Endodermal cell (in vitro differentiated cells): ENCODE measurements around the gene PRXL2B. TPM values are rescaled to one million over a fixed set of nuclear protein-coding genes. Genes with fewer than 3 reads are reported as not detected.
"Not testable (repeated sequence)": the region's sequence is repeated elsewhere in the genome, so short reads cannot be mapped to it uniquely, and the experiment has no call there.

Source experiments
- DNase-seq: peaks from one replicate; pipeline ENCODE4 v3.0.0-alpha.2; 2017
- H3K27ac ChIP-seq: 2 replicates; pipeline ENCODE4 v1.5.1; 2013; ENCODE audit warnings: mild to moderate bottlenecking, low read depth, low read length, moderate library complexity
- H3K27me3 ChIP-seq: 2 replicates; pipeline ENCODE4 v1.6.1; 2013; ENCODE audit warnings: mild to moderate bottlenecking, low read length, moderate library complexity; ENCODE audit not compliant: insufficient read depth, control insufficient read depth, poor library complexity, severe bottlenecking
- H3K36me3 ChIP-seq: 2 replicates; pipeline ENCODE4 v1.7.0; 2013; ENCODE audit warnings: mild to moderate bottlenecking, low read length, moderate library complexity; ENCODE audit not compliant: control insufficient read depth, insufficient read depth
- H3K4me1 ChIP-seq: one replicate; pipeline ENCODE4 v1.7.0; 2013; ENCODE audit warnings: low read length; ENCODE audit not compliant: control insufficient read depth, insufficient read depth
- H3K4me3 ChIP-seq: 2 replicates; pipeline ENCODE4 v1.5.1; 2013; ENCODE audit warnings: mild to moderate bottlenecking, low read length, moderate library complexity
- H3K9ac ChIP-seq: 2 replicates; pipeline ENCODE4 v1.6.1; 2013; ENCODE audit warnings: mild to moderate bottlenecking, low read length, moderate library complexity; ENCODE audit not compliant: poor library complexity, severe bottlenecking; ENCODE audit errors: extremely low read depth
- H3K9me3 ChIP-seq: 2 replicates; pipeline ENCODE4 v1.6.1; 2013; ENCODE audit warnings: mild to moderate bottlenecking, low read length, moderate library complexity; ENCODE audit not compliant: control insufficient read depth
- H3K27ac Mint-ChIP-seq: 2 replicates; pipeline ENCODE4 v1.8.0; 2020; ENCODE audit warnings: mixed read lengths
- H3K27me3 Mint-ChIP-seq: 2 replicates; pipeline ENCODE4 v1.8.0; 2021; ENCODE audit warnings: mild to moderate bottlenecking, mixed read lengths; ENCODE audit not compliant: insufficient read depth
- H3K36me3 Mint-ChIP-seq: 2 replicates; pipeline ENCODE4 v1.8.0; 2020; ENCODE audit warnings: low read depth, mixed read lengths
- H3K4me1 Mint-ChIP-seq: 2 replicates; pipeline ENCODE4 v1.8.0; 2020; ENCODE audit warnings: mixed read lengths
- H3K4me3 Mint-ChIP-seq: 2 replicates; pipeline ENCODE4 v1.8.0; 2020; ENCODE audit warnings: mild to moderate bottlenecking, moderate library complexity, mixed read lengths
- H3K9me3 Mint-ChIP-seq: 2 replicates; pipeline ENCODE4 v1.8.0; 2020; ENCODE audit warnings: mild to moderate bottlenecking, mixed read lengths
- WGBS, 2 experiments: methylation state at CpG; one replicate each; pipeline versions ENCODE4 v1.1.5 to v1.1.7; 2013; ENCODE audit warnings: missing lambda C conversion rate in 2 of 2, mixed read lengths in 1 of 2; ENCODE audit not compliant: insufficient coverage in 1 of 2, insufficient read length in 1 of 2; 5-methylcytosine and 5-hydroxymethylcytosine counted together
- total RNA-seq, 2 donors: library from RNA; stranded (reverse); fragmentation: NEBNext Ultra II Directional in 1 of 2; extraction: Animal tissue kit (Norgen Biotek cat#: 25700) in 1 of 2; gene quantifications; 2 replicates in 1 of 2; 3 replicates in 1 of 2; pipeline ENCODE4 v1.2.1, GENCODE V29; 2021
- TF ChIP-seq, protein P1 (sequence below): fragments of 200-600 bp; sonication (generic); conservative IDR thresholded peaks from 2 replicates; pipeline ENCODE4 v1.5.0; 2021; ENCODE audit warnings: antibody characterized with exemption, mild to moderate bottlenecking

Gene PRXL2B
- total RNA-seq, 2 donors from 2014 or later, result 33.4 to 34.4 TPM

GRCh38 chr1:2624735-2625300, 38.2 kb downstream of the PRXL2B start:
- H3K9me3 Mint-ChIP-seq, result peaks cover 25% of the 10 kb centered on the region
- TF ChIP-seq, protein P1, sequence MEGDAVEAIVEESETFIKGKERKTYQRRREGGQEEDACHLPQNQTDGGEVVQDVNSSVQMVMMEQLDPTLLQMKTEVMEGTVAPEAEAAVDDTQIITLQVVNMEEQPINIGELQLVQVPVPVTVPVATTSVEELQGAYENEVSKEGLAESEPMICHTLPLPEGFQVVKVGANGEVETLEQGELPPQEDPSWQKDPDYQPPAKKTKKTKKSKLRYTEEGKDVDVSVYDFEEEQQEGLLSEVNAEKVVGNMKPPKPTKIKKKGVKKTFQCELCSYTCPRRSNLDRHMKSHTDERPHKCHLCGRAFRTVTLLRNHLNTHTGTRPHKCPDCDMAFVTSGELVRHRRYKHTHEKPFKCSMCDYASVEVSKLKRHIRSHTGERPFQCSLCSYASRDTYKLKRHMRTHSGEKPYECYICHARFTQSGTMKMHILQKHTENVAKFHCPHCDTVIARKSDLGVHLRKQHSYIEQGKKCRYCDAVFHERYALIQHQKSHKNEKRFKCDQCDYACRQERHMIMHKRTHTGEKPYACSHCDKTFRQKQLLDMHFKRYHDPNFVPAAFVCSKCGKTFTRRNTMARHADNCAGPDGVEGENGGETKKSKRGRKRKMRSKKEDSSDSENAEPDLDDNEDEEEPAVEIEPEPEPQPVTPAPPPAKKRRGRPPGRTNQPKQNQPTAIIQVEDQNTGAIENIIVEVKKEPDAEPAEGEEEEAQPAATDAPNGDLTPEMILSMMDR, result no peak
- 73 to 83% methylated on average over 8 to 13 of the region's 13 CpGs for WGBS, 2 experiments

GRCh38 chr1:2625311-2625710, 38.7 kb downstream of the PRXL2B start:
- peaks cover 19% of the 10 kb centered on the region for H3K9me3 ChIP-seq
- no peak for DNase-seq
- Mint-ChIP-seq H3K27ac (no peak overlapping the region), H3K9me3 (peaks cover 20% of the 10 kb centered on the region), H3K4me1 (no peaks in the 10 kb centered on the region), H3K27me3 (peaks cover 64% of the 10 kb centered on the region), H3K4me3 (no peak overlapping the region), H3K36me3 (no peaks in the 10 kb centered on the region)
- no peak overlapping the region for H3K9ac ChIP-seq
- H3K4me1 ChIP-seq, result no peaks in the 10 kb centered on the region
- no peak overlapping the region for H3K4me3 ChIP-seq
- TF ChIP-seq, protein P1, result no peak
- no peaks in the 10 kb centered on the region for H3K36me3 ChIP-seq
- no peak overlapping the region for H3K27ac ChIP-seq
- peaks cover 44% of the 10 kb centered on the region for H3K27me3 ChIP-seq
- WGBS, 2 experiments, result 78 to 84% methylated on average over 10 of the region's 10 CpGs

More at GRCh38 chr1:2624735-2625300, 38.2 kb downstream of the PRXL2B start:
- no peaks in the 10 kb centered on the region for H3K36me3 ChIP-seq
- no peak for DNase-seq
- H3K27ac Mint-ChIP-seq, result no peak overlapping the region
- peaks cover 21% of the 10 kb centered on the region for H3K9me3 ChIP-seq
- no peak overlapping the region for H3K9ac ChIP-seq
- no peaks in the 10 kb centered on the region for H3K36me3 Mint-ChIP-seq
- no peaks in the 10 kb centered on the region for H3K4me1 ChIP-seq
- H3K27ac ChIP-seq, result no peak overlapping the region
- H3K27me3 ChIP-seq, result peaks cover 39% of the 10 kb centered on the region
- H3K27me3 Mint-ChIP-seq, result peaks cover 62% of the 10 kb centered on the region
- H3K4me1 Mint-ChIP-seq, result no peaks in the 10 kb centered on the region
- H3K4me3 Mint-ChIP-seq, result no peak overlapping the region
- H3K4me3 ChIP-seq, result no peak overlapping the region

GRCh38 chr1:2625748-2626147, 39.2 kb downstream of the PRXL2B start:
- not testable (repeated sequence) for H3K4me1 Mint-ChIP-seq, H3K4me1 ChIP-seq, H3K4me3 Mint-ChIP-seq, H3K4me3 ChIP-seq, H3K36me3 ChIP-seq, H3K27ac Mint-ChIP-seq, H3K27ac ChIP-seq, H3K9ac ChIP-seq, DNase-seq, H3K36me3 Mint-ChIP-seq
- Histone ChIP-seq H3K27me3 (peaks cover 48% of the 10 kb centered on the region), H3K9me3 (peaks cover 20% of the 10 kb centered on the region)
- Mint-ChIP-seq H3K9me3 (peaks cover 16% of the 10 kb centered on the region), H3K27me3 (peaks cover 68% of the 10 kb centered on the region)
- WGBS, 2 experiments, result 72 to 74% methylated on average over 7 of the region's 7 CpGs

- no peaks in the 10 kb centered on the region for H3K36me3 Mint-ChIP-seq
- no peak overlapping the region for H3K4me3 ChIP-seq
- peaks cover 50% of the 10 kb centered on the region for H3K27me3 ChIP-seq
- peaks cover 86% of the 10 kb centered on the region for H3K27me3 Mint-ChIP-seq
- no peak overlapping the region for H3K27ac Mint-ChIP-seq
- DNase-seq, result no peak
- H3K4me3 Mint-ChIP-seq, result peak overlapping the region; percentile 19
- H3K27ac ChIP-seq, result no peak overlapping the region
- H3K9me3 ChIP-seq, result peaks cover 7% of the 10 kb centered on the region
- H3K4me1 ChIP-seq, result no peaks in the 10 kb centered on the region
- H3K9me3 Mint-ChIP-seq, result no peaks in the 10 kb centered on the region
- no peaks in the 10 kb centered on the region for H3K36me3 ChIP-seq
- WGBS, 2 experiments, result 69% methylated on average over 6 of the region's 6 CpGs; no CpG with 5 or more reads in 1 of the 2 experiments
- no peaks in the 10 kb centered on the region for H3K4me1 Mint-ChIP-seq
- H3K9ac ChIP-seq, result no peak overlapping the region
- TF ChIP-seq, protein P1, result no peak
Measured at GRCh38 chr1:2627746-2628145, 41.2 kb downstream of the PRXL2B start.
